Measurements from ENCODE around the gene VAV1. TPM values are rescaled to one million over a fixed set of nuclear protein-coding genes. Genes with fewer than 3 reads are reported as not detected.

Gene VAV1
- total RNA-seq, 4 donors from 2014 or later, result 1.7 to 4.3 (median 2.6) TPM

DNA sequence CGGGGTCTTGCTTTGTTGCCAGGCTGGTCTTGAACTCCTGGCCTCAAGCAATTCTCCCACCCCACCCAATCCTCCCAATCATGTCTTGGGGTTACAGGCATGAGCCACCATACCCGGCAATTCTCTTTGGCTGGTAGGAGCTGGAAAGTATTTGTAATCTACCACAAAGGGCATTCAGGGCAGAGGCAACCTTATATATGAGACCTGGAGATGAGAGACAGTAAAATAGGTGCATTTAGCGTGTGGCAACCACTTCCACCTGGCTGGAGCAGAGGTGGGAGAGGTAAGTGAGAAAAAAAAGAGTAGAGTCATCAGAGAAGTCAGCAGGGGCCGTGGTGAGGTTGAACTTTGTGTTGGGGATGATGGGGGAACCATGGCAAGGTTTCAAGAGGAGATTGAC, 36.8 kb downstream of the VAV1 start:
- H3K9me3 ChIP-seq, result no peaks in the 10 kb centered on the region
- TF ChIP-seq, protein P1, sequence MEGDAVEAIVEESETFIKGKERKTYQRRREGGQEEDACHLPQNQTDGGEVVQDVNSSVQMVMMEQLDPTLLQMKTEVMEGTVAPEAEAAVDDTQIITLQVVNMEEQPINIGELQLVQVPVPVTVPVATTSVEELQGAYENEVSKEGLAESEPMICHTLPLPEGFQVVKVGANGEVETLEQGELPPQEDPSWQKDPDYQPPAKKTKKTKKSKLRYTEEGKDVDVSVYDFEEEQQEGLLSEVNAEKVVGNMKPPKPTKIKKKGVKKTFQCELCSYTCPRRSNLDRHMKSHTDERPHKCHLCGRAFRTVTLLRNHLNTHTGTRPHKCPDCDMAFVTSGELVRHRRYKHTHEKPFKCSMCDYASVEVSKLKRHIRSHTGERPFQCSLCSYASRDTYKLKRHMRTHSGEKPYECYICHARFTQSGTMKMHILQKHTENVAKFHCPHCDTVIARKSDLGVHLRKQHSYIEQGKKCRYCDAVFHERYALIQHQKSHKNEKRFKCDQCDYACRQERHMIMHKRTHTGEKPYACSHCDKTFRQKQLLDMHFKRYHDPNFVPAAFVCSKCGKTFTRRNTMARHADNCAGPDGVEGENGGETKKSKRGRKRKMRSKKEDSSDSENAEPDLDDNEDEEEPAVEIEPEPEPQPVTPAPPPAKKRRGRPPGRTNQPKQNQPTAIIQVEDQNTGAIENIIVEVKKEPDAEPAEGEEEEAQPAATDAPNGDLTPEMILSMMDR (IDR thresholded peaks at IDR 0.05), result no peak
- TF ChIP-seq POLR2A (IDR thresholded peaks at IDR 0.05), result no peak
- no peaks in the 10 kb centered on the region for H3K27me3 ChIP-seq
- intact Hi-C loops (cut with DNase I), result no loop called here
- 72 to 73% methylated on average over 4 of the region's 4 CpGs for WGBS, 2 donors
- H3K36me3 ChIP-seq, result no peaks in the 10 kb centered on the region
- H3K4me3 ChIP-seq (replicated peaks in 1 of 3), result no peak overlapping the region
- no peak overlapping the region for H3K27ac ChIP-seq
- H3K4me1 ChIP-seq, result no peaks in the 10 kb centered on the region
- DNase-seq, result no peak

GRCh38 chr19:6811378-6811777, 38.9 kb downstream of the VAV1 start:
- no peak for DNase-seq

GRCh38 chr19:6811906-6812305, 39.4 kb downstream of the VAV1 start:
- intact Hi-C loops (cut with DNase I), result no loop called here
- no peaks in the 10 kb centered on the region for H3K27me3 ChIP-seq
- no peaks in the 10 kb centered on the region for H3K4me1 ChIP-seq
- TF ChIP-seq, protein P1 (IDR thresholded peaks at IDR 0.05), result no peak
- no peak for TF ChIP-seq POLR2A (IDR thresholded peaks at IDR 0.05)
- H3K36me3 ChIP-seq, result no peaks in the 10 kb centered on the region
- H3K9me3 ChIP-seq, result no peaks in the 10 kb centered on the region
- no peak overlapping the region for H3K4me3 ChIP-seq (replicated peaks in 1 of 3)
- WGBS, 2 donors, result 33 to 37% methylated on average over 2 of the region's 2 CpGs
- DNase-seq, result no peak
- H3K27ac ChIP-seq, result no peak overlapping the region

More at GRCh38 chr19:6811378-6811777, 38.9 kb downstream of the VAV1 start:
- Histone ChIP-seq H3K9me3 (no peaks in the 10 kb centered on the region), H3K4me3 (replicated peaks in 1 of 3) (no peak overlapping the region), H3K27ac (no peak overlapping the region), H3K27me3 (no peaks in the 10 kb centered on the region), H3K36me3 (no peaks in the 10 kb centered on the region), H3K4me1 (no peaks in the 10 kb centered on the region)
- TF ChIP-seq, protein P1 (IDR thresholded peaks at IDR 0.05), result no peak
- TF ChIP-seq POLR2A (IDR thresholded peaks at IDR 0.05), result no peak
- 87 to 95% methylated on average over 3 of the region's 3 CpGs for WGBS, 2 donors
- intact Hi-C loops (cut with DNase I), result no loop called here

DNA sequence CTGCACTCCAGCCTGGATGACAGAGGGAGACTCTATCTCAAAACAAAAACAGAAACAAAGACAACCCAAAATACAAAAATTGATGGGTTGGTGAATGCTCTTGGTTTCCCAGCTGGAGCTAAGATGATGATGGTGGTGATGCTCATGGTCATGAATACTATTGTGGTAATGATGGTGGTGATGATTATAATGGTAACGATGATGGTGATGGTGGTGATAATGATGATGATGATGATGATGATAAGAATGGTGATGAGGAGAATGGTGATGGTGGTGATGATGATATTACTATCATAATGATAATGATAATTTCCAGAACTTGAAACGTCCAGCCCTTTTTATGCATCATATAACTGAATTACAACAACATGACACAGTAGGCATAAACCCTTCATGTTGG, 40.1 kb downstream of the VAV1 start:
- intact Hi-C loops (cut with DNase I), result no loop called here
- Histone ChIP-seq H3K27ac (no peak overlapping the region), H3K4me3 (replicated peaks in 1 of 3) (no peak overlapping the region), H3K27me3 (no peaks in the 10 kb centered on the region), H3K9me3 (no peaks in the 10 kb centered on the region), H3K4me1 (no peaks in the 10 kb centered on the region), H3K36me3 (no peaks in the 10 kb centered on the region)
- no peak for DNase-seq
- WGBS, 2 donors, result 92 to 94% methylated on average over 2 of the region's 2 CpGs
- no peak for TF ChIP-seq POLR2A (IDR thresholded peaks at IDR 0.05)
- TF ChIP-seq, protein P1 (IDR thresholded peaks at IDR 0.05), result no peak

DNA sequence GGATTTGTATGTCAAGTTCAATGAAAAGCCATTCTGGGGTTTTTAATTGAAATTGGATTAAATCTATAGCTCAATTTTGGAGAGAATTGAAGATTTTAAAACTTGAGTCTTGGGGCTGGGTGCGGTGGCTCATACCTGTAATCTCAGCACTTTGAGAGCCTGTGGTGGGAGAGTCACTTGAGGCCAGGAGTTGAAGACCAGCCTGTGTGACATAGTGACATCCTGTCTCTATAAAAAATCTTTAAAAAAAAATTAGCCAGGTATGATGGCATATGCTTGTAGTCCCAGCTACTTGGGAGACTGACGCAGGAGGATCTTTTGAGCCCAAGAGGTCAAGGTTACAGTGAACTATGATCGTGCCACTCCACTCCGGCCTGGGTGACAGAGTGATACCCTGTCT, 41.2 kb downstream of the VAV1 start:
- no peak overlapping the region for H3K4me3 ChIP-seq (replicated peaks in 1 of 3)
- H3K9me3 ChIP-seq, result no peaks in the 10 kb centered on the region
- intact Hi-C loops (cut with DNase I), result no loop called here
- WGBS, 2 donors, result 87 to 89% methylated on average over 4 of the region's 4 CpGs
- H3K36me3 ChIP-seq, result no peaks in the 10 kb centered on the region
- H3K4me1 ChIP-seq, result no peaks in the 10 kb centered on the region
- DNase-seq, result no peak
- no peaks in the 10 kb centered on the region for H3K27me3 ChIP-seq
- no peak overlapping the region for H3K27ac ChIP-seq
- TF ChIP-seq, protein P1 (IDR thresholded peaks at IDR 0.05), result no peak
- TF ChIP-seq POLR2A (IDR thresholded peaks at IDR 0.05), result no peak

Data from thyroid gland (tissue), 4 donors.